Nephron progenitor cell (in vitro differentiated cells): ENCODE data around the gene ADARB2.

ENCODE experiments used
- DNase-seq: peaks from one replicate; pipeline ENCODE4 v3.0.0; 2021
- H3K27ac Mint-ChIP-seq: 2 replicates; pipeline ENCODE4 v1.8.0; 2021; ENCODE audit warnings: mild to moderate bottlenecking, moderate library complexity, mixed read lengths
- H3K27me3 Mint-ChIP-seq: 2 replicates; pipeline ENCODE4 v1.8.0; 2021; ENCODE audit warnings: mild to moderate bottlenecking, low read depth, mixed read lengths; ENCODE audit not compliant: poor library complexity
- H3K36me3 Mint-ChIP-seq: 2 replicates; pipeline ENCODE4 v1.8.0; 2021; ENCODE audit warnings: low read depth, mixed read lengths
- H3K4me1 Mint-ChIP-seq: 2 replicates; pipeline ENCODE4 v1.8.0; 2021; ENCODE audit warnings: mixed read lengths
- H3K4me3 Mint-ChIP-seq: 2 replicates; pipeline ENCODE4 v1.8.0; 2021; ENCODE audit warnings: mild to moderate bottlenecking, moderate library complexity, mixed read lengths
- H3K9me3 Mint-ChIP-seq: 2 replicates; pipeline ENCODE4 v1.8.0; 2021; ENCODE audit warnings: mild to moderate bottlenecking, moderate library complexity, mixed read lengths
- CTCF ChIP-seq: fragments of 200-600 bp; sonication (generic); IDR thresholded peaks from 2 replicates; pipeline ENCODE4 v1.5.0; 2021; ENCODE audit warnings: antibody characterized with exemption

The ADARB2 gene

DNA sequence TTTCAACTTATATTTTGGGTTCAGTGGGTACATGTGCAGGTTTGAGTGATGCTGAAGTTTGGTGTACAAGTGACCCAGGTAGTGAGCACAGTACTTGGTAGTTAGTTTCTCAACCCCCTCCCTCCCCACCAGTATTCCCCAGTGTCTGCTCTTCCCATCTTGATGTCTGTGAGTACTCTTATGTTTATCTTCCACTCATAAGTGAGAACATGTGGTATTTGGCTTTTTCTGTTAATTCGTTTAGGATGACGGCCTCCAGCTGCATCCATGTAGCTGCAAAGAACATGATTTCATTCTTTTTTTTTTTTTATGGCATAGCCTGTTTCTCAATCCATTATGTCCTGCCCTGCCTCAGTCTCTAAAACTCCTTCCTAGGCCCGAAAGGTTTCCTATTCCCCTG lies 459.0 kb downstream of the ADARB2 start:
- H3K36me3 Mint-ChIP-seq = no peaks in the 10 kb centered on the region
- H3K4me3 Mint-ChIP-seq = no peak overlapping the region
- TF ChIP-seq CTCF = no peak

GRCh38 chr10:1274701-1275544 lies 462.4 kb downstream of the ADARB2 start:
- H3K4me3 Mint-ChIP-seq = no peak overlapping the region
- peaks cover 4% of the 10 kb centered on the region for H3K27me3 Mint-ChIP-seq
- DNase-seq = no peak
- peaks cover 47% of the 10 kb centered on the region for H3K4me1 Mint-ChIP-seq
- no peak for TF ChIP-seq CTCF
- peaks cover 4% of the 10 kb centered on the region for H3K9me3 Mint-ChIP-seq
- H3K27ac Mint-ChIP-seq = peak overlapping the region; percentile 90
- H3K36me3 Mint-ChIP-seq = no peaks in the 10 kb centered on the region

More for the DNA sequence above, 459.0 kb downstream of the ADARB2 start:
- Mint-ChIP-seq H3K27ac (no peak overlapping the region), H3K9me3 (peaks cover 4% of the 10 kb centered on the region), H3K4me1 (peaks cover 34% of the 10 kb centered on the region), H3K27me3 (peaks cover 4% of the 10 kb centered on the region)
- no peak for DNase-seq

- H3K36me3 Mint-ChIP-seq = no peaks in the 10 kb centered on the region
- DNase-seq = peak; percentile 27
- TF ChIP-seq CTCF = no peak
- peak overlapping the region; percentile 90 for H3K27ac Mint-ChIP-seq
- peak overlapping the region; percentile 50 for H3K4me3 Mint-ChIP-seq
- H3K27me3 Mint-ChIP-seq = peaks cover 4% of the 10 kb centered on the region
- peaks cover 52% of the 10 kb centered on the region for H3K4me1 Mint-ChIP-seq
- peaks cover 4% of the 10 kb centered on the region for H3K9me3 Mint-ChIP-seq
These were observed 463.1 kb downstream of the ADARB2 start for GRCh38 chr10:1274111-1274661.

GRCh38 chr10:1273372-1274105 lies 463.8 kb downstream of the ADARB2 start:
- no peaks in the 10 kb centered on the region for H3K36me3 Mint-ChIP-seq
- peaks cover 4% of the 10 kb centered on the region for H3K9me3 Mint-ChIP-seq
- DNase-seq = no peak
- peaks cover 57% of the 10 kb centered on the region for H3K4me1 Mint-ChIP-seq
- TF ChIP-seq CTCF = no peak
- H3K27me3 Mint-ChIP-seq = peaks cover 4% of the 10 kb centered on the region
- H3K27ac Mint-ChIP-seq = no peak overlapping the region
- H3K4me3 Mint-ChIP-seq = no peak overlapping the region

DNA sequence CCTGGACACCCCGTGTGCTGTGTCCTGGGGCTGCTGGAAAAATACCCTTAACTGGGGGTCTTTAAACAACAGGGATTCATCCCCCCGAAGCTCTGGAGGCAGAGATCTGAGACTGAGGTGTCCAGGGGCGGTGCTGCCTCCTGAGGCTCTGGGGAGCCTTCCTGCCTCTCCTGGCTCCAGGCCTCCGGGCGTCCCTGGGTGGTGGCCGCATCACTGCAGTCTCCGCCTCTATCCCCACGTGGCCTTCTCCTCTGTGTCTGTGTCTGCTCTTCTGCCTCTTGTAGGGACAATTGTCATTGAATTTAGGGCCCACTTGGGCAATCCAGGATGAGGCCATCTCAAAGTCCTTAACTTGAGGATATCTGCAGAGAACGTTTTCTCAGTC lies 464.6 kb downstream of the ADARB2 start:
- Mint-ChIP-seq H3K27ac (peak overlapping the region; percentile 40), H3K36me3 (no peaks in the 10 kb centered on the region), H3K4me3 (peak overlapping the region; percentile 36), H3K27me3 (peaks cover 4% of the 10 kb centered on the region), H3K9me3 (peaks cover 4% of the 10 kb centered on the region), H3K4me1 (peaks cover 59% of the 10 kb centered on the region)
- TF ChIP-seq CTCF = no peak
- no peak for DNase-seq
